Measurements from ENCODE around the gene ZNF30.
"Not testable (repeated sequence)": the region's sequence is repeated elsewhere in the genome, so short reads cannot be mapped to it uniquely, and the experiment has no call there.

The ZNF30 gene

GRCh38 chr19:34904664-34905527 is 21.8 kb upstream of the ZNF30 start:
- TF ChIP-seq CTCF (conservative IDR thresholded peaks at IDR 0.05; ENCODE audit: low read depth, low read length): no peak
- DNase-seq (ENCODE audit: low read depth): no peak
- H3K4me3 ChIP-seq (ENCODE audit: low read length): no peak overlapping the region

- H3K4me3 ChIP-seq (ENCODE audit: low read length): no peak overlapping the region
- TF ChIP-seq CTCF (conservative IDR thresholded peaks at IDR 0.05; ENCODE audit: low read depth, low read length): no peak
- no peak for DNase-seq (ENCODE audit: low read depth)
Measured at GRCh38 chr19:34910770-34911169, 15.9 kb upstream of the ZNF30 start.

GRCh38 chr19:34917144-34917543 is 9.6 kb upstream of the ZNF30 start:
- not testable (repeated sequence) for DNase-seq (ENCODE audit: low read depth); H3K4me3 ChIP-seq (ENCODE audit: low read length)

- H3K4me3 ChIP-seq (ENCODE audit: low read length): no peak overlapping the region
- TF ChIP-seq CTCF (conservative IDR thresholded peaks at IDR 0.05; ENCODE audit: low read depth, low read length): no peak
Measured at GRCh38 chr19:34918190-34918589, 8.5 kb upstream of the ZNF30 start.

GRCh38 chr19:34920090-34920786 is 6.5 kb upstream of the ZNF30 start:
- not testable (repeated sequence) for DNase-seq (ENCODE audit: low read depth); H3K4me3 ChIP-seq (ENCODE audit: low read length)

More at GRCh38 chr19:34918190-34918589, 8.5 kb upstream of the ZNF30 start:
- DNase-seq (ENCODE audit: low read depth): no peak

GRCh38 chr19:34925278-34925855 is 1.3 kb upstream of the ZNF30 start:
- no peak overlapping the region for H3K4me3 ChIP-seq (ENCODE audit: low read length)
- no peak for DNase-seq (ENCODE audit: low read depth)
- TF ChIP-seq CTCF (conservative IDR thresholded peaks at IDR 0.05; ENCODE audit: low read depth, low read length): no peak

- DNase-seq (ENCODE audit: low read depth): no peak
- no peak overlapping the region for H3K4me3 ChIP-seq (ENCODE audit: low read length)
- no peak for TF ChIP-seq CTCF (conservative IDR thresholded peaks at IDR 0.05; ENCODE audit: low read depth, low read length)
Measured at GRCh38 chr19:34926361-34926684, 380 bp upstream of the ZNF30 start.

GRCh38 chr19:34932494-34932893 is 5.8 kb downstream of the ZNF30 start:
- TF ChIP-seq CTCF (conservative IDR thresholded peaks at IDR 0.05; ENCODE audit: low read depth, low read length): no peak
- H3K4me3 ChIP-seq (ENCODE audit: low read length): no peak overlapping the region

More at GRCh38 chr19:34932494-34932893, 5.8 kb downstream of the ZNF30 start:
- no peak for DNase-seq (ENCODE audit: low read depth)
